IgD-negative memory B cell (primary cell): ENCODE data around the gene RAB15. TPM values are rescaled to one million over a fixed set of nuclear protein-coding genes. Genes with fewer than 3 reads are reported as not detected.

Source experiments
- H3K27ac Mint-ChIP-seq, 3 donors: one replicate each; pipeline ENCODE4 v1.8.0; 2020 to 2022; ENCODE audit warnings: mild to moderate bottlenecking in 3 of 3, mixed read lengths in 3 of 3, moderate library complexity in 1 of 3
- H3K27me3 Mint-ChIP-seq: one replicate; pipeline ENCODE4 v1.8.0; 2021; ENCODE audit warnings: mixed read lengths
- H3K36me3 Mint-ChIP-seq: one replicate; pipeline ENCODE4 v1.8.0; 2020; ENCODE audit warnings: mild to moderate bottlenecking, mixed read lengths
- H3K4me1 Mint-ChIP-seq, 3 donors: one replicate each; pipeline ENCODE4 v1.8.0; 2020 to 2022; ENCODE audit warnings: mixed read lengths in 3 of 3, mild to moderate bottlenecking in 1 of 3
- H3K4me3 Mint-ChIP-seq, 4 donors: one replicate each; pipeline ENCODE4 v1.8.0; 2020 to 2022; ENCODE audit warnings: mild to moderate bottlenecking in 4 of 4, mixed read lengths in 4 of 4, moderate library complexity in 3 of 4
- H3K9me3 Mint-ChIP-seq, 3 donors: one replicate each; pipeline ENCODE4 v1.8.0; 2020 to 2021; ENCODE audit warnings: mixed read lengths in 3 of 3, mild to moderate bottlenecking in 1 of 3
- polyA plus RNA-seq: library from polyadenylated mRNA; unstranded; fragments of 300-500 nt; fragmentation: Illumina TruSeq; gene quantifications from one replicate; pipeline ENCODE4 v1.2.3, GENCODE V29; 2021

The RAB15 gene
- polyA plus RNA-seq, 1 donor from 2014 or later: 0.58 TPM

DNA sequence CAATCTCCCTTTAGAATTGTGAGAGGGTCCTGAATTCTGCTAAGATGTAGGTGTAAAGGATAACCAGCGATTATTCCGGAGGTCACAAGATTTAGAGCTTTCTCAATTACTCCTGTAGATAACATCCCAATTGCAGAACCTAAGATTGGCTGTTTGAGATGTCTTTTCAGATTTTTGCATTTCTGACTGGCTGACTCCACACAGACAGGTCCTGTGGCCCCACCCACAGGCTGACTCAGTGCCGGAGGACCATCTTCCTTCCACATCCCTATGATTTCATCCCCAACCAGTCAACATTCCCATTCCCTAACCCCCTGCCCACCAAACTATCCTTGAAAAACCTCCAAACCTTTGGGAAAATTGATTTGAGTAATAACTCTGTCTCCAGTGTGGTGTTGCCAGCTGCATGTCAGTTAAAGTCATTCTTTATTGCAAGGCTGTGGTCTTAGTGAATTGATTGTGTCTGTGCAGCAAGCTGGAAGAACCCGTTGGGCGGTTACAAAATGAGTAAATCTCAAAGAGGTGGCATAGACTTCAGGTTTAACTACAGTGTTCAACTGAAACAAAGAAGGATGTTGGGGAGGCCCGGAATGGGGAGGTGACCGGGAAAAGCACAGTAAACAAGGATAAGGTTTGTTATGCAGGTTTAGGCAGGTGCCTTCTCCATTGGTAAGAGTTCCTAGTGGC lies 25.1 kb upstream of the RAB15 start:
- H3K9me3 Mint-ChIP-seq: no peaks in the 10 kb centered on the region
- no peak overlapping the region for H3K27ac Mint-ChIP-seq
- H3K4me1 Mint-ChIP-seq: peaks cover 7 to 12% (median 7%) of the 10 kb centered on the region in 3 donors
- peak overlapping the region; percentile 46 to 89 (median 75) for H3K4me3 Mint-ChIP-seq
- H3K36me3 Mint-ChIP-seq: no peaks in the 10 kb centered on the region
- no peaks in the 10 kb centered on the region for H3K27me3 Mint-ChIP-seq

DNA sequence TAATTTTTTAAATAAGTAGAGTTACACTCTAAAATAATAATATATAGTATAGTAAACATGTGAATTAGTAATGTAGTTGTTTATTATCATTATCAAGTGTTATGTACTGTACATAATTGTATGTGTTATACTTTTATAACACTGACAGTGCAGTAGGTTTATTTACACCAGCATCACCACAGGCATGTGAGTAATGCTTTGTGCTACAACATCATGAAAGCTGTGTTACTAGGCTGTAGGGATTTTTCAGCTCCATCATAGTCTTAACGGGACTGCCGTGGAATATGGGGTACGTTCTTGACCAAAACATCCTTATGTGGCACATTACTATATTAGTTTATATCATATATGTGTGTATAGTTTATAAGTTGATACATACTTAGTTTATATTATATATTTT lies 23.2 kb upstream of the RAB15 start:
- H3K36me3 Mint-ChIP-seq: no peaks in the 10 kb centered on the region
- no peak overlapping the region for H3K4me3 Mint-ChIP-seq
- H3K9me3 Mint-ChIP-seq: no peaks in the 10 kb centered on the region
- H3K27me3 Mint-ChIP-seq: no peaks in the 10 kb centered on the region
- H3K27ac Mint-ChIP-seq: no peak overlapping the region
- H3K4me1 Mint-ChIP-seq: peaks cover 7 to 22% (median 18%) of the 10 kb centered on the region in 3 donors

DNA sequence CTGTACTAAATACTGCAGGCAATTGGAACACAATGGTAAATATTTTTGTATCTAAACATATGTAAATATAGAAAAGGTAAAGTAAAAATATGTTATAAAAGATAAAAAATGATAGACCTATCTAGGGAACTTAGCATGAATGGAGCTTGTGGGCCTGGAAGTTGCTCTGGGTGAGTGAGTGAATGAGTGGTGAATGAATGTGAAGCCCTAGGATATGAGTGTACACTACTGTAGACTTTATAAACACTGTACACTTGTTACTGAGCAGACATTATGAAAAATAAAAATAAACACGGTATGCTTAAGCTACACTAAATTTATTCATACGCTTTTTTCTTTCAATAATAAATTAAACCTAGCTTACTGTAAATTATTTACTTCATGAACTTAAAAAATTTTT lies 22.4 kb upstream of the RAB15 start:
- H3K4me3 Mint-ChIP-seq: no peak overlapping the region
- no peaks in the 10 kb centered on the region for H3K36me3 Mint-ChIP-seq
- H3K27me3 Mint-ChIP-seq: no peaks in the 10 kb centered on the region
- peaks cover 10 to 25% (median 22%) of the 10 kb centered on the region in 3 donors for H3K4me1 Mint-ChIP-seq
- no peaks in the 10 kb centered on the region for H3K9me3 Mint-ChIP-seq
- no peak overlapping the region for H3K27ac Mint-ChIP-seq

DNA sequence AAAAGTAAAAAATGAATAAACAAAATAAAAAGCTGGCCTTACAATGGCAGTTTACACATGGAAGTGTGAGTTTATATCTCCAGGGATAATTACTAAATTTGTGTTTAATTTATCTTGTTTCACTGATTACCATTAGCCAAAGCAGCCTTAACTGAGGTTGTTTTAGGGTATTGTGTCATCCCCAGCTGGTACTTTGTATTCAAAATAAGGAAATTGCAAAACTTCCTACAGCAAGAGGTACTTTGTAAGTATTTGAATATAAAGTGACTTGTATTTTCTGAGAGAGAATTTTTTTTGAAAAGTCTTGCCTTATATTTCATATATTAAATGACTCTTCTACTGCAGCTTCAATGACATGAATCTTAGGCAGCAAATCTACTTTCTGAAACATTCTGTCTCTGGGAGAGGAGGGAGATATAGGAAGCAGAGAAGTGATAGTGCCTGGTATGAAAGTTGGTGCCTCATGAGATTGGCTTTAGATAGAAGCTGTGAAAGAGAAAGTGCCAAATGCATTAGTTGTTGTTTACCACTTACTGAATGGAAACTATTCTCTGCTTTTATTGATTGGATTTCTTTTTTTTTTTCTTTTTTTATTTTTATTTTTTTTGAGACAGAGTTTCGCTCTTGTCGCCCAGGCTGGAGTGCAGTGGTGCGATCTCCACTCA lies 21.3 kb upstream of the RAB15 start:
- H3K27me3 Mint-ChIP-seq: no peaks in the 10 kb centered on the region
- peak overlapping the region in 2 of 3 donors; percentile 2 to 23 for H3K27ac Mint-ChIP-seq
- H3K4me3 Mint-ChIP-seq: no peak overlapping the region
- peaks cover 14 to 29% (median 22%) of the 10 kb centered on the region in 3 donors for H3K4me1 Mint-ChIP-seq
- H3K36me3 Mint-ChIP-seq: no peaks in the 10 kb centered on the region
- no peaks in the 10 kb centered on the region for H3K9me3 Mint-ChIP-seq

DNA sequence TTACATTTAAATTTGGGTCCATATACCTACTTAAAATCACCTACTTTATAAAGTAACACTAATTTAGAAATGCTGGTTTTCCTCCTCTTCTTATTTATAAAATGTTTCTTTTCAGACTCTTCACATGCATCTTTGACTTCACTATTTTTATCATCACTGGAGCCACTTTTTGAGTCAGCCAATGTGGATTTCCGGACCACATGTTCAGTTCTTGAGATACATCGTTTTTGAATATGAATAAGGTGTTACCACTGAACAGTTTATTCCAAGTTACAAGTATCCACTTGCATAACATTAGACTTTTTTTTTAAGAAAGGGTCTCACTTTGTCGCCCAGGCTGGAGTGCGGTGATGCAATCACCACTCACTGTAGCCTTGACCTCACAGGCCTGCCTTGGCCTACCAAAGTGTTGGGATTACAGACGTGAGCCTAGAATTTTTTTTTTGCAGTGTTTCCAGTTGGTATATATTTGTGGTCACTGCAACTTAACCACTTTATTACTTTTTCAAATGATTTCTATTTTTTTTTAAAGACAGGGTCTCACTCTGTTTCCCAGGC lies 20.3 kb upstream of the RAB15 start:
- Mint-ChIP-seq H3K4me1 (peaks cover 18 to 29% (median 21%) of the 10 kb centered on the region in 3 donors), H3K4me3 (peak overlapping the region in 2 of 4 donors; percentile 37 to 67), H3K36me3 (no peaks in the 10 kb centered on the region), H3K27me3 (no peaks in the 10 kb centered on the region), H3K9me3 (no peaks in the 10 kb centered on the region), H3K27ac (peak overlapping the region in 1 of 3 donors; percentile 62)

DNA sequence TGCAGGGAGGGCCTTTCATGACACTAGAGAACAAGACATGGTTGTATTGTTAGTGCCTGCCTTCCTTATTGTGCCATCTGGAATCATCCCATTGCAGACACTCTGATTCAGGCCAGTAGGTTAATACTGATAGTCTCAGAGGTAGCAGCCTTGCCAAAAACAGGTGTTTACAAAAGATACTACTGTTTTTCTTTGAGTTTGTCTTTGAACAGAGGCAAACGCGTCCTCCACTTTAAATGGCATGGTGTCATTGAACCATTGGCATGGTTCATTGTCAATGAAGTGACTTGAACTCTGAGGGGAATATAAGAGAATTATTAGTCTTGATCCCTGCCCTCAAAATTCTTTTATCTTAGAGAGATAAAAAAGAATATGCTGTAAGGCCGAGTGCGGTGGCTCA lies 18.8 kb upstream of the RAB15 start:
- H3K36me3 Mint-ChIP-seq: no peaks in the 10 kb centered on the region
- no peak overlapping the region for H3K27ac Mint-ChIP-seq
- no peaks in the 10 kb centered on the region for H3K9me3 Mint-ChIP-seq
- H3K4me3 Mint-ChIP-seq: peak overlapping the region in 2 of 4 donors; percentile 17 to 53
- peaks cover 20 to 31% (median 30%) of the 10 kb centered on the region in 3 donors for H3K4me1 Mint-ChIP-seq
- no peaks in the 10 kb centered on the region for H3K27me3 Mint-ChIP-seq

DNA sequence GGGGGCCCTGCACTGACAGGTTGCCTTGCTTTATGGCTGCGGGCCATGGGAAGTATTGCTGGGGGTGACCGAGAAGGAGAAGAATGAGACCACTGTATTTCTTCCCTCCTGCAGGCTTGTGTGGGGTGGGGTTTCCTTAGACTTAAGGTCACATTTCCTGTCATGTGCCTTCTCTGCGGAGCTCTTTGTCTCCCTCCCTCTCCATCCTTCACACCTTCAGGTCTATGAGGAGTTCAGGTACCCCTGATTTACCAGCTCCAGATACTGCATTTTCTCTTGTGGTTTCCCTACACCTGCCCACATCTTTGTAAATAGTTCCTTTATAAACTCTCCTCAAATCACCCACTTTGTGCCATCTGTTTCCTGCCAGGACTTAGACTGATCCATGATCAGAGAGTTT lies 18.2 kb upstream of the RAB15 start:
- Mint-ChIP-seq H3K4me3 (peak overlapping the region in 2 of 4 donors; percentile 49 to 53), H3K27me3 (no peaks in the 10 kb centered on the region), H3K27ac (peak overlapping the region; percentile 11 to 54 (median 40)), H3K4me1 (peaks cover 21 to 33% (median 31%) of the 10 kb centered on the region in 3 donors), H3K9me3 (no peaks in the 10 kb centered on the region), H3K36me3 (no peaks in the 10 kb centered on the region)

DNA sequence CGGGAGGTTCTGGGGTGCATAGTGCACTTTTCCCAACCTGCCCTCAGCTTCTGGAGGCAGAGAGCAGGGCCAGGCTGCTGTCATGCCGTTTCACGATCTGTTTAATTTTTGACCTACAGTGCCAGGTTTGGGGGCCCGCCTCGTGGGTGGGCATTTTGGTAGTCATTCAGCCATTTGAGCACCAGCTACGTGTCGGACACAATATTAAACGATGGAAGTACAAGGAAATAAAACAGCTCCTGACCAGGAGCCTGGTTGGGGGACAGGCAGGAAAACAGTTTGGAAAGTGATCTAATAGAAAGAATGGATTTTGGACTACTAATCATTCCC lies 15.3 kb upstream of the RAB15 start:
- H3K9me3 Mint-ChIP-seq: no peaks in the 10 kb centered on the region
- H3K4me1 Mint-ChIP-seq: peaks cover 25 to 35% (median 34%) of the 10 kb centered on the region in 3 donors

DNA sequence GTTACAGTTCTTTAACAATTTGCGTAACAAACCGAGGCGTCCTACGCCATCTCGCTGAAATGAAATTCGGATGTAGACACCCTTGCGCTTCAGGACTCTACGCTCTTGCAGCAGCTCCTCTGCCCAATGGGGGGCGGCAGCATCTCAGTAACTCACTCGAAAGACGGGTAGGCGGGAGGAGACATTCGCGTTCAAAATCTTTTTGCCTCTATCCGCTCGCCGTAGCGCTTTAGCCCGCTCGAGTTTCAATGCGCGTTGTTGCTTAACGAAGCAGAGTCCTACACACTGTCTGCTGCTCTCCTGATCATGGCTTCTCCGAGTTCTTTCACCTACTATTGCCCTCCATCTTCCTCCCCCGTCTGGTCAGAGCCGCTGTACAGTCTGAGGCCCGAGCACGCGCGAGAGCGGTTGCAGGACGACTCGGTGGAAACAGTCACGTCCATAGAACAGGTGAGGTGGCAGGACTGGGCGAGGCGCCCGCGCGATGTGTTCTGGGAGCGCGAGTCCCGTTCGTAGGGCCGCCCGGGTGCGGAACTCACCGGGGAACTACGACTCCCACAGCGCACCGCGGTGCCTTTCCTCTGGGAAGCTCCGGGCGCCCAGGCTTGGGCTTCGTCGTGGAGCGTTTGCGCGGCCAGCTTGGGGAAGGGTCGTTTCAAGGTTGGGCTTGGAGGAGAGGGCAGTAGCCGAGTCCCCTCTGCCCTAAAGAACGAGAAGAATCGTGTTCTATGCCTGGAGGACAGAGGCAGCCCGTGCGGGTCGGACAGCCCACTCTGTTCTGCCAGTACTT lies 14.7 kb upstream of the RAB15 start, which contains the start of gene FNTB:
Gene FNTB, plus strand, starts transcription at position 248 of the 790 bp plus-strand sequence. Its CDS starts 59 bp downstream, at position 307.
- Mint-ChIP-seq H3K27ac (peak within 1 kb of the TSS; percentile 86 to 96 (median 90)), H3K36me3 (no peaks in the 10 kb centered on the region), H3K9me3 (no peaks in the 10 kb centered on the region), H3K4me1 (peaks cover 22 to 33% (median 33%) of the 10 kb centered on the region in 3 donors), H3K4me3 (peak within 1 kb of the TSS; percentile 91 to 99 (median 96)), H3K27me3 (peaks cover 8% of the 10 kb centered on the region)

More for the DNA sequence above, 15.3 kb upstream of the RAB15 start:
- Mint-ChIP-seq H3K27me3 (peaks cover 8% of the 10 kb centered on the region), H3K27ac (peak overlapping the region; percentile 86 to 96 (median 90)), H3K4me3 (peak overlapping the region; percentile 91 to 99 (median 96)), H3K36me3 (no peaks in the 10 kb centered on the region)

DNA sequence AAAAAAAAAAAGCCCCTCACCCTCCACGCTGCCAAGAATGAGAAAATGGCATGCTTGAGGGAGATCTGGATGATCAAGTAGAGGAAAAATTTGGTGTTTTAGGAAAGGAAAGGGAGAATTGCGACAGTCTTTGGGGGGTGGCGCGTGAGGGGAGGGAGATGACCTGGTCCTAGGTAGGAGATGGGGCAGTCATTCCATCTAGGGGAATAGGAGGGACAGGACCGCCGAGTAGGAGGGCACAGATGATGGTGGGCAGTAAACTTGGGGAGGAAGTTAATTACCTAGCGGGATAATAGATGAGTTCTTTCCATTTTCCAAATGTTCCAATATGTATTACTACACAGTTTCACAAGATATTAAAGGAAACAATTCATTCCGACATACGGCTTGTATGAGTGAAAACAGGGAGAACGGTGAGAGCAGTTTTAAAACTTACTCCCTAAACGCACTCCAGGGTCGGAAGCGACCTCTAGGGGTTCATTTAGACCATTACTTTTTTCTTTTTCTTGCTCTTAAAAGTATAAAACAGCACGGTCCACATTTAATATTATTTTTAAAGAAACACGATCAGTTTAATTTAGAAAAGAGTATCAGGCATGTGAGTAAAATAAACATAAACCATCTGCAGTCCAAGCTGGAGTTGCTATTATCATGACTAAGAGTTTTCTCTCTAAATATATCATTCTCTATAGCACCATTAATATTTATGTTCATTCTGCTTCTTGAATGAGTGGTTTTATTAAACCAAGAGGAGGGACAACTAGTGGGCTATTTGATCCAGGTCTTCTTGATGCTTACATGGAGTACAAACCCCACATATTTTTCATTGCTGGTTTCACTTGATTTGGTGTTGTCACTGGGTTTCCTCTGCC lies 11.5 kb upstream of the RAB15 start:
- Mint-ChIP-seq H3K27me3 (peaks cover 10% of the 10 kb centered on the region), H3K27ac (peak overlapping the region in 2 of 3 donors; percentile 1 to 51), H3K9me3 (no peaks in the 10 kb centered on the region), H3K36me3 (no peaks in the 10 kb centered on the region), H3K4me3 (peak overlapping the region; percentile 2 to 82 (median 45)), H3K4me1 (peaks cover 17 to 19% (median 18%) of the 10 kb centered on the region in 3 donors)

DNA sequence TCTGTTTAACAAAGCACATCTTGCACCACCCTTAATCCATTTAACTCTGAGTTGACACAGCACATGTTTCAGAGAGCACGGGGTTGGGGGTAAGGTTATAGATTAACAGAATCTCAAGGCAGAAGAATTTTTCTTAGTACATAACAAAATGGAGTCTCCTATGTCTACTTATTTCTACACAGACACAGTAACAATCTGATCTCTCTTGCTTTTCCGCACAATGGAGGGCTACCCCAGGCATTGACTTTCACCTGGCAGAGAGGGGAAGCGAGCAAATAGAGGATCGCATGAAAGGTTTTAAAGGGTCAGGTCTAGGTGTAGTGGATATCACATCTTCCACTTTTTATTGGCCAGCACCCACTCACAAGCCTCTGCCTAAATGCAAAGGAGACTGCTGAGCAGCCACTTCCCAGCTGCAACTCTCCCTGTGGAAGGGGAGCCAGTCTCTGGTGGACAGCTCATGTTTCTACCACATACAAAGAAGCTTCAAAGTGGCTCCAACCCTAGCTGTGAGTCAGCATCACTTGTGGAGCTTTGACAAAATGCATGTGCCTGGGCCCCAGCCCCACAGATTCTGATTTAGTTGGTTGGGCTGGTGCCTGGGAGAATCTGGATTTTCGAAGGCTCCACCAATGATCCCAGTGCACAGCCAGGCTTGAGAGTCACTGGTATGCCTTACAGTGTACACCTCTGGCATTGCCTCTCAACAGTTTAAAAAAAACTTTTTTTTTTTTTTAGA lies 7.4 kb upstream of the RAB15 start:
- H3K9me3 Mint-ChIP-seq: no peaks in the 10 kb centered on the region
- peaks cover 10% of the 10 kb centered on the region for H3K27me3 Mint-ChIP-seq
- H3K4me3 Mint-ChIP-seq: no peak overlapping the region
- H3K4me1 Mint-ChIP-seq: peaks cover 4 to 7% (median 5%) of the 10 kb centered on the region in 3 donors
- peaks cover 2% of the 10 kb centered on the region for H3K36me3 Mint-ChIP-seq
- H3K27ac Mint-ChIP-seq: peak overlapping the region in 1 of 3 donors; percentile 80

DNA sequence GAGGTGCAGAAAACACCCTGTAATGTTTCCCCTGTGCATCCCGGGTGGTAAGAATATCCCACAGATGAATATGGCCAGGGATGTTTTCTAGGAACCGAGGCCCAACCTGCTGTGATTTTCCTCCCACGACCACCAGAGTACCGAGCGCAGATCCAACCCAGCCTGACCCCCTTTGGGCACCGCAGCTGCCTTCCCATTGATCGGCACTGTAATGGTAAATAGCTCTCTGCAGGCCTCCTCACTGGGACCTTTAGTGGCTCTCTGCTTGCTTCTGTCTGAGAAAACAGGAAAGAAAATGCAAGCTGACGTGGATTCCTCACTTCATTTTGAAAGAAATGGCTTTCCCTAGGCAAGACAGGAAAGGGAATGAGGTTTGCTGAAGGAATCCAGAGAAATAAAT lies 2.4 kb upstream of the RAB15 start:
- H3K36me3 Mint-ChIP-seq: peaks cover 2% of the 10 kb centered on the region
- peaks cover 15% of the 10 kb centered on the region for H3K27me3 Mint-ChIP-seq
- peak overlapping the region in 1 of 4 donors; percentile 38 for H3K4me3 Mint-ChIP-seq
- H3K27ac Mint-ChIP-seq: peak overlapping the region in 1 of 3 donors; percentile 31
- H3K4me1 Mint-ChIP-seq: peaks cover 0 to 3% (median 0%) of the 10 kb centered on the region in 3 donors
- H3K9me3 Mint-ChIP-seq: no peaks in the 10 kb centered on the region

DNA sequence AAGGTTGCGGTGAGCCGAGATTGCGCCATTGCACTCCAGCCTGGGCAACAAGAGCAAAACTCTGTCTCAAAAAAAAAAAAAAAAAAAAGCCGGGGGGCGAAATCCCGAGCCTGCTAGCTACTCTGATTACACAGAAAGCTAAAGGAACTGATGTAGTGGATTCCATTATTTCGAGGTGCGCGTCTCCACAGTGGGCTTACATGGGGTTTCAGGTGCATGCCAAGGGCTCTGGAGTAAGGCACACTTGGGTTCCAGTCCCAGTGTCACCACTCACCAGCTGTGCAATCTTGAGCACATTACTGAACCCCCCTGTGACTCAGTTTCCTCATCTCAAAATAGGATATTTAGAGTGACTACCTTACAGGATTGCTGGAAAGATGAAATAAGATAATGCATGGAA lies 1.7 kb upstream of the RAB15 start:
- Mint-ChIP-seq H3K4me1 (peaks cover 0 to 3% (median 0%) of the 10 kb centered on the region in 3 donors), H3K27ac (no peak overlapping the region), H3K4me3 (no peak overlapping the region), H3K27me3 (peaks cover 14% of the 10 kb centered on the region), H3K9me3 (no peaks in the 10 kb centered on the region), H3K36me3 (peaks cover 2% of the 10 kb centered on the region)
